Esophagus squamous epithelium (tissue), 4 donors: Measurements from ENCODE around the gene ANKRD23.

Experiments
- CTCF ChIP-seq, 6 experiments: fragments of 450-650 bp in 4 of 6; fragments of 200-600 bp in 2 of 6; sonication (generic) in 2 of 6; IDR thresholded peaks; one replicate each; pipeline ENCODE4 v1.5.1; 2016 to 2019; ENCODE audit warnings: antibody characterized with exemption in 6 of 6, mild to moderate bottlenecking in 4 of 6, moderate library complexity in 4 of 6
- POLR2A ChIP-seq, 4 donors: fragments of 450-650 bp; IDR thresholded peaks; one replicate each; pipeline ENCODE4 v1.6.1; 2017; ENCODE audit warnings: antibody characterized with exemption in 4 of 4, mild to moderate bottlenecking in 4 of 4, moderate library complexity in 3 of 4

- TF ChIP-seq POLR2A (IDR thresholded peaks at IDR 0.05) (no peak), CTCF (IDR thresholded peaks at IDR 0.05) (no peak)
These were observed 44.2 kb downstream of the ANKRD23 start for GRCh38 chr2:96799623-96799935.
